ENCODE results near the gene LDLRAD3.
A peak's percentile ranks its signal among the peaks of the same experiment; 100 is the strongest.

The LDLRAD3 gene

GRCh38 chr11:36077368-36077767, 133.5 kb downstream of the LDLRAD3 start:
- DNase-seq (ENCODE audit: low spot score) = no peak

- no peak for DNase-seq (ENCODE audit: low spot score)
These were observed 134.2 kb downstream of the LDLRAD3 start for GRCh38 chr11:36077886-36078685.

- DNase-seq (ENCODE audit: low spot score) = no peak
These were observed 134.8 kb downstream of the LDLRAD3 start for GRCh38 chr11:36078686-36079055.

- no peak for DNase-seq (ENCODE audit: low spot score)
These were observed 136.2 kb downstream of the LDLRAD3 start for GRCh38 chr11:36079878-36080675.

DNA sequence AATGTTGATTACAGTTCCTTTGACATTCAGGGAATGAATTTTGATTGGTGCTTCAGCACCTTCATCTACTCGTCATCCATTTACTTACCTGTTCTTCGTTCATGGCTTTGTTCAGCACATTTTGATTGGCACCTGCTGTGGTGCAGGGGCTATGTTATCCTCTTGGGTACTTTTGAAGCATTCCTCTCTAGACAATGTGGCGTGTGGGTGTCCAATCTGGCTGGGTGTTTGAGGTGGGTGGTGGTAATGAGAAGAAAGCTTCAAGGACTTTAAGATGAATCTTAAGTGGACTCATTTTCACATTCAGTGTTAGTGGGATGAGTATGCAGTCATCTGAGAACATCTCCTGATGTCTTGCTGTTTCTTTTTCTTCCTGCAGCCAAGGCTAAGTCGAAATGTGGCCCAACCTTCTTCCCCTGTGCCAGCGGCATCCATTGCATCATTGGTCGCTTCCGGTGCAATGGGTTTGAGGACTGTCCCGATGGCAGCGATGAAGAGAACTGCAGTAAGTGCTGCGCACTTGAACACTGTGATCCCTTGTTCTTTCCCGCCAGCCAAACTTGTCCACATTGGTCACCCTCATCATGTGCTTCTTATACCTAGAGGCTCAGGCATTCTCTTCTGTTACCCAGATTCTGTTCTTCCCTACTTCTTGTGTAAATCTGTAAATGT, 137.5 kb downstream of the LDLRAD3 start:
- DNase-seq (ENCODE audit: low spot score) = no peak

DNA sequence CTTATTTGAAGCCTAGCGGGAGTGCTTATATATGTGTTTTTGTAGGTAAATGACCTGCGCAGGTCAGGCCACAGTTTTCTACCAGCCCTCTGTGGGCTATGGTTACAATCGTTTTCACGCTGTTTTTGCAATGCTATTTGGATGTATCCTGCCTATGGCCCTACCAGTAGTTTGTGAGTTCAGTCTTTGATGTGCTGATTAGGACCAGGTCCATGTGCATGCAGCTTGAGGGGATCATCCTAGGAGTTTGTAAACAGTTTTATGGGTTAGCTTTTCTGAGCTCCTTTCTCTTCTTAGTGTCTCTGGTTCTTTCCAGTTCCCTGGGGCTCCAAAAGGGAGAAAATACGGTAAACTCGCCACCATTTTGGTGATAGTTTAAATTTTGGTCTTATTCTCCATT, 142.5 kb downstream of the LDLRAD3 start:
- DNase-seq (ENCODE audit: low spot score) = no peak

- peak; percentile 69 for DNase-seq (ENCODE audit: low spot score)
These were observed 144.6 kb downstream of the LDLRAD3 start for GRCh38 chr11:36088266-36088972.

DNA sequence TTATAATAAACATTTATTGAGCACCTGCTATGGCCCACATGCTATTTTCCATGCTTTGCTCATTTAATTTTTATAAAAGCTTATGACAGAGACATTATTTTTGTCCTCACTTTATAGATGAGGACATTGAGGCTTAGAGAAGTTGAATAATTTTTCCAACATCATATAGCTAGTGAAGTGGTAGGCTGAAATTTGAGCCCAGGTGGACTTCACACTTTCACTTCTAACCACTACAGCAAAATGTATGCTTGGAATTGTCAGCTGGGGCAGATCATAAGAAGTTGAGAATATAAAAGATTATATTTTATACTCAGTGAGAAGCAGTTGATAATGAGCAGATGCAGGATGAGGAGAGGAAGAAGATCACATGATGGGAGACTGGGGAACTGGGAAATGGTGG, 146.1 kb downstream of the LDLRAD3 start:
- no peak for DNase-seq (ENCODE audit: low spot score)

DNA sequence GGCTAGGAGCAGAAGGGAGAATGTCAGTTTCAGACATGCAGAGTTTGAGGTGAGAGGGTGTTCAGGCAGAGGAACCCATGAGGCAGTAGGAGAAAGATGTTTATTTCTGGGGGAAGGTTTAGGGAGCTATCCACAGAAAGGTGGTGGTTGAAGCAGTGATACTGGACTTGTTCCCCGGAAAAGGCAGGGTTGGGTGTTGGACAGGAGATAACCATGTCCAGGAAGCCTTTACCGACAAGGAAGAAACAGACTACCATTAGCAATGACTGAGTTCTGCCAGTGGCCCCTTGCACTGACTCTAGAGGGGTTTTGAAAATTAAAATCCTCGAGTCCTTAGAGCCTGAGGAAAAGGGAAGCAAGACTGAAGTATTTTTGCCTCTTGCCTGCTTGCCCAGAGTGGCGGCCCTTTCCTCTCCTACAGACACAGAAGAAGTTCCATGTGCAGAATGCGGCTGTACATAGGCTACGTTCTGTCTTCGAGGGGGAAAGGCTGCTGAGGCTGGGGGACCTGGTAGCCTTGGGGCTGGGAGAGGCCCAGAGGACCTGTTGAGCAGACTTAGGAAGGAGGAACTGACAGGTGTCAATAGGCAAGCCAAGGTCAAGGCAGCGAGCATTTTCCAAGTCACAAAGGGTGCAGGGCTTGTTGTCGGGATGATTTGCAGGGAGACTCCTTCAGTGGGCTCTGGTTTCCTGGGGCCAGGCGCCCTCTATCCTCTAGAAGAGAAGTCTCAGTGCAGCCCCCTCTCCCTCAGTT, 146.7 kb downstream of the LDLRAD3 start:
- no peak for DNase-seq (ENCODE audit: low spot score)

- DNase-seq (ENCODE audit: low spot score) = no peak
These were observed 147.5 kb downstream of the LDLRAD3 start for GRCh38 chr11:36091256-36091811.

GRCh38 chr11:36092314-36093030, 148.6 kb downstream of the LDLRAD3 start:
- no peak for DNase-seq (ENCODE audit: low spot score)

GRCh38 chr11:36093548-36093947, 149.7 kb downstream of the LDLRAD3 start:
- no peak for DNase-seq (ENCODE audit: low spot score)

DNA sequence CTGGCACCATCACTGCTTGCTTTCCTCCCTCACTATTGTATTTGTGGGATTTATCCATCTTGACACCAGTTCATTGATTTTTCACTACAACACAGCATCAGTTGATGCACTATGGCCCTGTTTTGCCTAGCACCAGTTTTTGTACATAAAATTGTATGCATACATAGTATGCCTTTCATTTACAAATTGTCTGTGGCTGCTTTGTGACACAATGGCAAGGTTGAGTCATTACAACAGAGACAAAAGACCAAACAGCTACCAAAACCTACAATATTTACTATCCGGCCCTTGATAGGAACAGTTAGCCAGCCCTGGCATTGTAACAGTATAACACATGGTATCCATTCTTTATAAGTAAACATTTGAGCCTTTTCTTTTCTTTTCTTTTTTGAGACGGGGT, 150.3 kb downstream of the LDLRAD3 start:
- DNase-seq (ENCODE audit: low spot score) = no peak

GRCh38 chr11:36095716-36096115, 151.9 kb downstream of the LDLRAD3 start:
- no peak for DNase-seq (ENCODE audit: low spot score)

- no peak for DNase-seq (ENCODE audit: low spot score)
These were observed 153.4 kb downstream of the LDLRAD3 start for GRCh38 chr11:36097219-36097650.

- DNase-seq (ENCODE audit: low spot score) = no peak
These were observed 154.2 kb downstream of the LDLRAD3 start for GRCh38 chr11:36098087-36098486.

- DNase-seq (ENCODE audit: low spot score) = no peak
These were observed 155.1 kb downstream of the LDLRAD3 start for GRCh38 chr11:36098853-36099375.

GRCh38 chr11:36101466-36101865, 157.6 kb downstream of the LDLRAD3 start:
- no peak for DNase-seq (ENCODE audit: low spot score)

DNA sequence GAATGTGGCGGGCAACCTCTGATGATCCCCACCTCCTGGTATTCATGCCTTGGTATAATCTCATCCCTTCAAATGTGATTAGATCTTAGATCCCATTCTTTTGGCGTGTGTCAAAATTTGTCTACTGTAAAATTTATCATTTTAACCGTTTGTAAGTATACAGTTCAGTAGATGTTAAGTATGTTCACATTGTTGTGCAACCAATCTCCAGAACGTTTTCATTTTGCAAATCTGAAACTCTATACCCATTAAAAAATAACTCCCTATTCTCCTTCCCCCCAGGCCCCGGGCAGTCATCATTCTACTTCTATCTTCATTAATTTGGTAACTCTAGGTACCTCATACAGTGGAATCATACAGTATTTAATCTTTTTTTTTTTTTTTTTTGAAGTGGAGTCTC, 159.0 kb downstream of the LDLRAD3 start:
- DNase-seq (ENCODE audit: low spot score) = no peak

DNA sequence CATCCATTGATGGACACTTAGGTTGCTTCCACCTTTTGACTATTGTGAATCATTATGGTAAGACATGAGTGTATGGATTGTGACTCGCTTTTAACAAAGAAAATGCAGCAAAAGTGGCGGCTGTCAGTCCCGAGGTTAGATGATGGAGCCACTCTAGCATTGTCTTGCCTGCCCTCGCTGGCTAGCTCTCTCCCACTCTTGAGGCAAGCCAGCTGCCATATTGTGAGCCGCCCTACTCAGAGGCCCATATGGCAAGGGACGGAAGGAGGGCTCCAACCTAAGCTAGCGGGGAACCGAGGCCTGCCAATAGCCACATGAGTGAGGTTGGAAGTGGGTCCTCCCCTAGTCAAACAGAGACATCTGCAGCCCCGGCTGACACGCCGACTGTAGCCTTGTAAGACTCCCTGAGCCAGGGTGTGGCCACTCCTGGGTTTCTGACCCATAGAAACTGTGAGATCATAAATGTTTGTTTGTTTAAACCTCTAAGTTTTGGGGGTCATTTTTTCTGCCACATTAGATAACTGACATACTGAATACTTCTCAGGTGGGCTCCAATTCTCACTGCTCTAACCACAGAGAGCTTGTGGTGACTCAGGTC, 160.2 kb downstream of the LDLRAD3 start:
- no peak for DNase-seq (ENCODE audit: low spot score)
